Endodermal cell (in vitro differentiated cells): Measurements from ENCODE around the gene TTC7B. TPM values are rescaled to one million over a fixed set of nuclear protein-coding genes. Genes with fewer than 3 reads are reported as not detected.

ENCODE experiments used
- DNase-seq: peaks from one replicate; pipeline ENCODE4 v3.0.0-alpha.2; 2017
- H3K27ac ChIP-seq: 2 replicates; pipeline ENCODE4 v1.5.1; 2013; ENCODE audit warnings: mild to moderate bottlenecking, low read depth, low read length, moderate library complexity
- H3K27me3 ChIP-seq: 2 replicates; pipeline ENCODE4 v1.6.1; 2013; ENCODE audit warnings: mild to moderate bottlenecking, low read length, moderate library complexity; ENCODE audit not compliant: insufficient read depth, control insufficient read depth, poor library complexity, severe bottlenecking
- H3K36me3 ChIP-seq: 2 replicates; pipeline ENCODE4 v1.7.0; 2013; ENCODE audit warnings: mild to moderate bottlenecking, low read length, moderate library complexity; ENCODE audit not compliant: control insufficient read depth, insufficient read depth
- H3K4me1 ChIP-seq: one replicate; pipeline ENCODE4 v1.7.0; 2013; ENCODE audit warnings: low read length; ENCODE audit not compliant: control insufficient read depth, insufficient read depth
- H3K4me3 ChIP-seq: 2 replicates; pipeline ENCODE4 v1.5.1; 2013; ENCODE audit warnings: mild to moderate bottlenecking, low read length, moderate library complexity
- H3K9ac ChIP-seq: 2 replicates; pipeline ENCODE4 v1.6.1; 2013; ENCODE audit warnings: mild to moderate bottlenecking, low read length, moderate library complexity; ENCODE audit not compliant: poor library complexity, severe bottlenecking; ENCODE audit errors: extremely low read depth
- H3K9me3 ChIP-seq: 2 replicates; pipeline ENCODE4 v1.6.1; 2013; ENCODE audit warnings: mild to moderate bottlenecking, low read length, moderate library complexity; ENCODE audit not compliant: control insufficient read depth
- H3K27ac Mint-ChIP-seq: 2 replicates; pipeline ENCODE4 v1.8.0; 2020; ENCODE audit warnings: mixed read lengths
- H3K27me3 Mint-ChIP-seq: 2 replicates; pipeline ENCODE4 v1.8.0; 2021; ENCODE audit warnings: mild to moderate bottlenecking, mixed read lengths; ENCODE audit not compliant: insufficient read depth
- H3K36me3 Mint-ChIP-seq: 2 replicates; pipeline ENCODE4 v1.8.0; 2020; ENCODE audit warnings: low read depth, mixed read lengths
- H3K4me1 Mint-ChIP-seq: 2 replicates; pipeline ENCODE4 v1.8.0; 2020; ENCODE audit warnings: mixed read lengths
- H3K4me3 Mint-ChIP-seq: 2 replicates; pipeline ENCODE4 v1.8.0; 2020; ENCODE audit warnings: mild to moderate bottlenecking, moderate library complexity, mixed read lengths
- H3K9me3 Mint-ChIP-seq: 2 replicates; pipeline ENCODE4 v1.8.0; 2020; ENCODE audit warnings: mild to moderate bottlenecking, mixed read lengths
- WGBS, 2 experiments: methylation state at CpG; one replicate each; pipeline versions ENCODE4 v1.1.5 to v1.1.7; 2013; ENCODE audit warnings: missing lambda C conversion rate in 2 of 2, mixed read lengths in 1 of 2; ENCODE audit not compliant: insufficient coverage in 1 of 2, insufficient read length in 1 of 2; 5-methylcytosine and 5-hydroxymethylcytosine counted together
- total RNA-seq, 2 donors: library from RNA; stranded (reverse); fragmentation: NEBNext Ultra II Directional in 1 of 2; extraction: Animal tissue kit (Norgen Biotek cat#: 25700) in 1 of 2; gene quantifications; 2 replicates in 1 of 2; 3 replicates in 1 of 2; pipeline ENCODE4 v1.2.1, GENCODE V29; 2021
- TF ChIP-seq, protein P1 (sequence below): fragments of 200-600 bp; sonication (generic); conservative IDR thresholded peaks from 2 replicates; pipeline ENCODE4 v1.5.0; 2021; ENCODE audit warnings: antibody characterized with exemption, mild to moderate bottlenecking

Gene TTC7B
- total RNA-seq, 2 donors from 2014 or later, result 51.3 to 62.6 TPM

GRCh38 chr14:90534838-90535555 lies 281.2 kb downstream of the TTC7B start:
- no peak overlapping the region for H3K27ac Mint-ChIP-seq
- Histone ChIP-seq H3K4me3 (no peak overlapping the region), H3K9me3 (no peaks in the 10 kb centered on the region), H3K4me1 (no peaks in the 10 kb centered on the region), H3K36me3 (no peaks in the 10 kb centered on the region), H3K27me3 (no peaks in the 10 kb centered on the region), H3K9ac (no peak overlapping the region), H3K27ac (no peak overlapping the region)
- no peak for DNase-seq
- H3K36me3 Mint-ChIP-seq, result peaks cover 2% of the 10 kb centered on the region
- WGBS, 2 experiments, result 91 to 100% methylated on average over 3 to 17 of the region's 17 CpGs
- H3K9me3 Mint-ChIP-seq, result no peaks in the 10 kb centered on the region
- no peaks in the 10 kb centered on the region for H3K27me3 Mint-ChIP-seq
- TF ChIP-seq, protein P1, sequence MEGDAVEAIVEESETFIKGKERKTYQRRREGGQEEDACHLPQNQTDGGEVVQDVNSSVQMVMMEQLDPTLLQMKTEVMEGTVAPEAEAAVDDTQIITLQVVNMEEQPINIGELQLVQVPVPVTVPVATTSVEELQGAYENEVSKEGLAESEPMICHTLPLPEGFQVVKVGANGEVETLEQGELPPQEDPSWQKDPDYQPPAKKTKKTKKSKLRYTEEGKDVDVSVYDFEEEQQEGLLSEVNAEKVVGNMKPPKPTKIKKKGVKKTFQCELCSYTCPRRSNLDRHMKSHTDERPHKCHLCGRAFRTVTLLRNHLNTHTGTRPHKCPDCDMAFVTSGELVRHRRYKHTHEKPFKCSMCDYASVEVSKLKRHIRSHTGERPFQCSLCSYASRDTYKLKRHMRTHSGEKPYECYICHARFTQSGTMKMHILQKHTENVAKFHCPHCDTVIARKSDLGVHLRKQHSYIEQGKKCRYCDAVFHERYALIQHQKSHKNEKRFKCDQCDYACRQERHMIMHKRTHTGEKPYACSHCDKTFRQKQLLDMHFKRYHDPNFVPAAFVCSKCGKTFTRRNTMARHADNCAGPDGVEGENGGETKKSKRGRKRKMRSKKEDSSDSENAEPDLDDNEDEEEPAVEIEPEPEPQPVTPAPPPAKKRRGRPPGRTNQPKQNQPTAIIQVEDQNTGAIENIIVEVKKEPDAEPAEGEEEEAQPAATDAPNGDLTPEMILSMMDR, result no peak
- H3K4me1 Mint-ChIP-seq, result peaks cover 3% of the 10 kb centered on the region
- H3K4me3 Mint-ChIP-seq, result no peak overlapping the region

DNA sequence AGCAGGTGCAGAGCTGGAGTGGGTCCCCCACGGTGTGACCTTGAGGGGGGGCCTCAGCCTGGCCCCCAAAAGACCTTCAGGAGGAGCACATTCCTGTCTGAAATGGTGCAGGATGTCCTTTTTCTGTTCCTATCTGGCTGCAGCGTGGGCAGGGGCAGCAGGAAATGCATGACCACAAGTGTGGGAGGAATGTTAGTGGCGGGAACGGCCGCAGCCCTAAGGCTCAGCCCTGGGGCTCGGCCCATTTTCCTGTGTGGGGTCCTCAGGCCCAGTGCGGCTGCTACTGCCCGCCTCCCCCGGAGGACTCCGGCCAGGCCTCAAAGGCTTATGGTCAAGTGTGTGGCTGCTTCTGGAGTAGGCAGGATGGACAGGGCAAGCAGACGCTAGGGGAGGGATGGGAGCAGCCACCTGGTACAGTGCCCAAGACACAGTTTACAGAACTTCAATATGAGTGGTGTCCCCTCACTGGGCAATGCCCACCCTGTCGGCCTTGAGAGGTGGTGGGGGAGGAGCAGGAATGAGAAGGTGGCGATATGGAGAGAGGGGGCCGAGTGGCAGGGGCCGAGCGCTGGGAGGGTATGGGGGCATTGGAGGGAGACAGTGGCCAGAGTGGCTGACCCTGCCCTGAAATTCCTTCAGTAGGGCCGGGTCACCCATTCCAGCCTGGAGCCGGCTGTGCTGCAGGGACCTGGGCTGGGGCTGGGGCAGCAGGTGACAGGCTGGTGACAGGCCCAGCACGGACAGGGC lies 282.0 kb downstream of the TTC7B start:
- H3K4me3 ChIP-seq, result no peak overlapping the region
- peaks cover 3% of the 10 kb centered on the region for H3K4me1 Mint-ChIP-seq
- H3K4me1 ChIP-seq, result no peaks in the 10 kb centered on the region
- no peaks in the 10 kb centered on the region for H3K36me3 ChIP-seq
- no peak overlapping the region for H3K27ac Mint-ChIP-seq
- 90 to 95% methylated on average over 9 to 18 of the region's 19 CpGs for WGBS, 2 experiments
- no peaks in the 10 kb centered on the region for H3K9me3 ChIP-seq
- peaks cover 2% of the 10 kb centered on the region for H3K36me3 Mint-ChIP-seq
- H3K27ac ChIP-seq, result no peak overlapping the region
- no peak overlapping the region for H3K4me3 Mint-ChIP-seq
- H3K27me3 ChIP-seq, result no peaks in the 10 kb centered on the region
- H3K27me3 Mint-ChIP-seq, result no peaks in the 10 kb centered on the region
- TF ChIP-seq, protein P1, result no peak
- H3K9ac ChIP-seq, result no peak overlapping the region
- H3K9me3 Mint-ChIP-seq, result no peaks in the 10 kb centered on the region
- no peak for DNase-seq

DNA sequence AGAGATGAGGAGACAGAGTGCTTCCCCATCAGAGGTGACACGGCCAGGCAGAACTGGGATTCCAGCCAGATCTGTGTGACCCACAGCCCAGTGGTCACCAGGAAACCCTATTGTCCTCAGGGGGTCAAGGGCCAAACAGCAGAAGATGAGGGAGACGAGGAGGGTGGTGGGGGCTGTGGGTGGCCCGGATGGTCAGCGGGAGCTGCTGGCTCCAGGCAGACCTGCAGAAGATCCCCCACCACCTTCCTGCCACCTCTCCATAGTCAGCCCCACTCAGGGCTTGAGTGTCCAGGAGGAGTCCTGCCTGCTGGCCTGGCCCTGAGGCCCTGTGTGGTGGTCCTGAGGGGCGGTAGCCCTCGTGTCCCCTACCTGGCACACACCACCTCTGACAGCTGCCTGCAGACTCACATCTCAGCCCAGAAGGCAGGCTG lies 282.6 kb downstream of the TTC7B start:
- Histone ChIP-seq H3K9ac (no peak overlapping the region), H3K27ac (no peak overlapping the region), H3K27me3 (no peaks in the 10 kb centered on the region), H3K36me3 (no peaks in the 10 kb centered on the region), H3K4me1 (no peaks in the 10 kb centered on the region), H3K4me3 (no peak overlapping the region), H3K9me3 (no peaks in the 10 kb centered on the region)
- Mint-ChIP-seq H3K4me1 (peaks cover 3% of the 10 kb centered on the region), H3K4me3 (no peak overlapping the region), H3K9me3 (peaks cover under 1% of the 10 kb centered on the region), H3K27me3 (no peaks in the 10 kb centered on the region), H3K36me3 (peaks cover 5% of the 10 kb centered on the region), H3K27ac (no peak overlapping the region)
- no peak for DNase-seq
- TF ChIP-seq, protein P1, result no peak
- 89 to 91% methylated on average over 2 to 6 of the region's 6 CpGs for WGBS, 2 experiments
